ENCODE data around the gene GRK2. TPM values are rescaled to one million over a fixed set of nuclear protein-coding genes. Genes with fewer than 3 reads are reported as not detected.

The GRK2 gene
- total RNA-seq, 4 donors from 2014 or later = 44.0 to 76.9 (median 64.8) TPM

DNA sequence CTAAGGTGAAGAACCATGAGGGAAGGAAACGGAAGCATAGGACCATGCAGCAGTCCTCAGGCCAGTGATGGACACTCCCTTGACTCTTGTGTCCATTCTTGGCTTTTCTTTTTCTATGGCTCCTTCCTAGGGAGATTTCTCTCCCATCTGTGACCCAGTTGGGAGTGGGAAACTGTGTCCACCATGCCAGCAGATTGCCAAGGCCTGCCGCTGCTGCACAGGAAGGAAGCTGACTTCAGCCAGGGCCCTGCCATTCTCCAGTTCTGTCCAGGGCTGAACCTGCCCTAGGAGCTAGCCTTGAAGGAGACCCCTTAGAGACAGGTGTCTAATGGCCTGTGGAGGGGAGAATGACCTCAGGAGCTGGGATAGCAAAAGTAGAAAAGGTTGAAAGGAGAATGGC, 54.4 kb downstream of the GRK2 start:
- H3K9me3 ChIP-seq = no peaks in the 10 kb centered on the region
- H3K27ac ChIP-seq = no peak overlapping the region
- H3K36me3 ChIP-seq = peaks cover 0 to 23% of the 10 kb centered on the region in 2 donors
- peaks cover 0 to 36% (median 10%) of the 10 kb centered on the region in 3 donors for H3K4me1 ChIP-seq
- no peak for ATAC-seq
- H3K27me3 ChIP-seq = no peaks in the 10 kb centered on the region
- 92 to 100% methylated on average over 1 to 2 of the region's 2 CpGs for WGBS, 2 donors (ENCODE audit: low coverage in 1 of 2)
- TF ChIP-seq, protein P1, sequence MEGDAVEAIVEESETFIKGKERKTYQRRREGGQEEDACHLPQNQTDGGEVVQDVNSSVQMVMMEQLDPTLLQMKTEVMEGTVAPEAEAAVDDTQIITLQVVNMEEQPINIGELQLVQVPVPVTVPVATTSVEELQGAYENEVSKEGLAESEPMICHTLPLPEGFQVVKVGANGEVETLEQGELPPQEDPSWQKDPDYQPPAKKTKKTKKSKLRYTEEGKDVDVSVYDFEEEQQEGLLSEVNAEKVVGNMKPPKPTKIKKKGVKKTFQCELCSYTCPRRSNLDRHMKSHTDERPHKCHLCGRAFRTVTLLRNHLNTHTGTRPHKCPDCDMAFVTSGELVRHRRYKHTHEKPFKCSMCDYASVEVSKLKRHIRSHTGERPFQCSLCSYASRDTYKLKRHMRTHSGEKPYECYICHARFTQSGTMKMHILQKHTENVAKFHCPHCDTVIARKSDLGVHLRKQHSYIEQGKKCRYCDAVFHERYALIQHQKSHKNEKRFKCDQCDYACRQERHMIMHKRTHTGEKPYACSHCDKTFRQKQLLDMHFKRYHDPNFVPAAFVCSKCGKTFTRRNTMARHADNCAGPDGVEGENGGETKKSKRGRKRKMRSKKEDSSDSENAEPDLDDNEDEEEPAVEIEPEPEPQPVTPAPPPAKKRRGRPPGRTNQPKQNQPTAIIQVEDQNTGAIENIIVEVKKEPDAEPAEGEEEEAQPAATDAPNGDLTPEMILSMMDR (IDR thresholded peaks at IDR 0.05) = no peak
- TF ChIP-seq POLR2A (IDR thresholded peaks at IDR 0.05) (no peak), EP300 (IDR thresholded peaks at IDR 0.05) (no peak), POLR2AphosphoS5 (IDR thresholded peaks at IDR 0.05) (no peak)
- H3K4me3 ChIP-seq = no peak overlapping the region

GRCh38 chr11:67321313-67321871, 55.1 kb downstream of the GRK2 start:
- H3K9me3 ChIP-seq = no peaks in the 10 kb centered on the region
- no peaks in the 10 kb centered on the region for H3K27me3 ChIP-seq
- peaks cover 0 to 23% of the 10 kb centered on the region in 2 donors for H3K36me3 ChIP-seq
- WGBS, 2 donors (ENCODE audit: low coverage in 1 of 2) = 81 to 86% methylated on average over 6 of the region's 6 CpGs
- no peak overlapping the region for H3K4me3 ChIP-seq
- no peak for TF ChIP-seq POLR2AphosphoS5 (IDR thresholded peaks at IDR 0.05)
- TF ChIP-seq, protein P1 (IDR thresholded peaks at IDR 0.05) = no peak
- TF ChIP-seq EP300 (IDR thresholded peaks at IDR 0.05) = no peak
- TF ChIP-seq POLR2A (IDR thresholded peaks at IDR 0.05) = no peak
- ATAC-seq = no peak
- no peak overlapping the region for H3K27ac ChIP-seq
- peaks cover 0 to 34% (median 10%) of the 10 kb centered on the region in 3 donors for H3K4me1 ChIP-seq

DNA sequence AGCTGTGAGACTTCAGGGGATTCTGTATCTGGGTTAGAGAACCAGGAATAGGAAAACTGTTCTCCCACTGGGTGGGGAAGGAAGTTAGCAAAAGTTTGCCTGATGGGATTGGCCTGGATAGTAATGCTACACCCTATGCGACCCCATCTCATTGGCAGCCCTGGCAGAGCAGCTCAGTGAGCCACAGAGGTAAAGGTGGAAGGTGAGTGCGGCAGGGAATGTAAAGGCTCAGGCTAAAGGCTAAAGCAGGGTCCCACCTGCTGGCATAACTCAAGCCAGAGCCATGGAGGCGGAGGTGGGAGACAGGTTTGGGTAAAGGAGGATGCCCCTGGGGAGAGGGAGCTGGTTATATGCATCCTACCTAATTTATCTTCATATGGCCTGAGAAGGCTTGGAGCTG, 55.8 kb downstream of the GRK2 start:
- Histone ChIP-seq H3K4me1 (peaks cover 0 to 27% (median 10%) of the 10 kb centered on the region in 3 donors), H3K9me3 (no peaks in the 10 kb centered on the region), H3K36me3 (peaks cover 0 to 23% of the 10 kb centered on the region in 2 donors), H3K27ac (no peak overlapping the region), H3K4me3 (no peak overlapping the region), H3K27me3 (no peaks in the 10 kb centered on the region)
- ATAC-seq = no peak
- 100% methylated on average over 1 of the region's 3 CpGs; no CpG with 5 or more reads in 1 of the 2 donors for WGBS, 2 donors (ENCODE audit: low coverage in 1 of 2)
- TF ChIP-seq POLR2AphosphoS5 (IDR thresholded peaks at IDR 0.05) (no peak), EP300 (IDR thresholded peaks at IDR 0.05) (no peak), POLR2A (IDR thresholded peaks at IDR 0.05) (no peak)
- TF ChIP-seq, protein P1 (IDR thresholded peaks at IDR 0.05) = no peak

DNA sequence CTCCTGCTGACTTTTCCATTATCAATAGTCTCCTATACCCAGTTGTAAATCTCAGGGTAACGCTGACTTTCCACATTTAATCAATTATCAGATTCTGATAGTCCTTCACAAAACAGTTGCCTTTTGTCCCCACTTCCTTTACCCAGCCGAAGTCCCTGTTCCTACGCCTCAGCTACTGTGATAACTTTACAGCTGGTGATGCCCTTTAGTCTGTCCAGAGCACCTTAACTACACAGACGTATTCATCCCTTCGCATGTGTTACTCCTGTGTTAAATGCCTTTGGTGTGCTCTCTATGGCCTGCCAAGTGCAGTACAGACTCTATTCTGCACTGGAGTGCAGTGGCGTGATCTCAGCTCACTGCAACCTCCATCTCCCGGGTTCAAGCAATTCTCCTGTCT, 57.3 kb downstream of the GRK2 start:
- WGBS, 2 donors (ENCODE audit: low coverage in 1 of 2) = 74 to 90% methylated on average over 6 to 7 of the region's 7 CpGs

More for the DNA sequence above, 57.3 kb downstream of the GRK2 start:
- Histone ChIP-seq H3K27me3 (no peaks in the 10 kb centered on the region), H3K36me3 (peaks cover 0 to 27% of the 10 kb centered on the region in 2 donors), H3K4me1 (peaks cover 0 to 22% (median 7%) of the 10 kb centered on the region in 3 donors), H3K27ac (no peak overlapping the region), H3K4me3 (no peak overlapping the region), H3K9me3 (no peaks in the 10 kb centered on the region)
- ATAC-seq = no peak
- TF ChIP-seq, protein P1 (IDR thresholded peaks at IDR 0.05) = no peak
- no peak for TF ChIP-seq POLR2A (IDR thresholded peaks at IDR 0.05)
- no peak for TF ChIP-seq EP300 (IDR thresholded peaks at IDR 0.05)
- TF ChIP-seq POLR2AphosphoS5 (IDR thresholded peaks at IDR 0.05) = no peak
